ENCODE measurements around the gene MNX1. TPM values are rescaled to one million over a fixed set of nuclear protein-coding genes. Genes with fewer than 3 reads are reported as not detected.

MNX1 gene
- total and polyA plus RNA-seq, 2 of the 4 experiments (the other 2 are of a cell fraction) = not detected

GRCh38 chr7:157016352-157017041 lies 6.0 kb upstream of the MNX1 start:
- H3K9me1 ChIP-seq (ENCODE audit: insufficient read depth, low read length) = no peaks in the 10 kb centered on the region
- no peak overlapping the region for H3K4ac ChIP-seq (ENCODE audit: low read depth, low read length)
- H2BK5ac ChIP-seq (ENCODE audit: low read depth, low read length, poor library complexity, severe bottlenecking) = no peak overlapping the region
- no peak overlapping the region for H2BK20ac ChIP-seq (ENCODE audit: low read depth, low read length)
- ChIA-PET CTCF (no interaction called here), POLR2A (ENCODE audit: unreplicated experiment) (no interaction called here)
- H3K9ac ChIP-seq (ENCODE audit: low read depth, low read length) = no peak overlapping the region
- no peak overlapping the region for H4K5ac ChIP-seq (ENCODE audit: low read depth, low read length)
- H4K8ac ChIP-seq (ENCODE audit: low read depth in 2 of 2, low read length in 2 of 2) = no peak overlapping the region
- H4K91ac ChIP-seq (ENCODE audit: insufficient read depth, low read depth, low read length) = no peak overlapping the region
- H3K18ac ChIP-seq (ENCODE audit: low read depth, low read length) = no peak overlapping the region
- peaks cover 7% of the 10 kb centered on the region; the same call in 1 of the 2 replicates for H3K9me3 ChIP-seq (ENCODE audit: control insufficient read depth, insufficient read depth, low read length)
- H3K27ac ChIP-seq (ENCODE audit: insufficient read depth, low read length) = no peak overlapping the region
- no TSS peak for BruUV-seq (replicated peaks)
- WGBS, 2 experiments (ENCODE audit: extremely low coverage in 2 of 2, insufficient read length in 1 of 2) = 0% methylated on average over 4 of the region's 16 CpGs; no CpG with 5 or more reads in 1 of the 2 experiments
- dilution Hi-C loops (cut with HindIII; ENCODE audit: low sequenced_read_pairs, unreplicated experiment) (no loop called here), intact Hi-C loops (cut with micrococcal nuclease) (no loop called here), in situ Hi-C loops (cut with MboI; ENCODE audit: low sequenced_read_pairs) (no loop called here)
- H3K56ac ChIP-seq (ENCODE audit: extremely low read depth, insufficient read depth, low read length) = no peak overlapping the region
- no peak overlapping the region for H3K23ac ChIP-seq (ENCODE audit: low read depth, low read length)
- H3K36me3 ChIP-seq (ENCODE audit: control insufficient read depth, insufficient read depth, low read length) = no peaks in the 10 kb centered on the region
- no peak overlapping the region for H2AK5ac ChIP-seq (ENCODE audit: low read depth, low read length)
- no peaks in the 10 kb centered on the region for H3K4me1 ChIP-seq (ENCODE audit: control insufficient read depth, insufficient read depth, low read length)
- TF ChIP-seq MAFK (IDR thresholded peaks at IDR 0.05; ENCODE audit: low read depth, low read length) (no peak), MAZ (IDR thresholded peaks at IDR 0.05; ENCODE audit: borderline replicate concordance, low read depth, low read length) (no peak), CEBPB (IDR thresholded peaks at IDR 0.05; ENCODE audit: low read depth, low read length) (no peak), SMC3 (IDR thresholded peaks at IDR 0.05; ENCODE audit: low read depth, low read length) (no peak), RAD21 (IDR thresholded peaks at IDR 0.05; ENCODE audit: low read length) (no peak), FOS (IDR thresholded peaks at IDR 0.05; ENCODE audit: low read depth, low read length) (no peak)
- no peaks in the 10 kb centered on the region for H3K79me1 ChIP-seq (ENCODE audit: low read depth in 1 of 2, low read length in 2 of 2)
- H3K4me2 ChIP-seq (ENCODE audit: low read depth, low read length) = no peak overlapping the region
- ATAC-seq (ENCODE audit: low read depth) (no peak), DNase-seq (no peak)
- H2AK9ac ChIP-seq (replicated peaks; ENCODE audit: low read depth, low read length, poor library complexity) = no peak overlapping the region
- no peak overlapping the region for H2BK120ac ChIP-seq (ENCODE audit: low read depth, low read length)
- H2AFZ ChIP-seq (replicated peaks; ENCODE audit: low read length, poor library complexity) = no peak overlapping the region
- H3K27me3 ChIP-seq (ENCODE audit: control insufficient read depth, insufficient read depth, low read length) = peaks cover 98% of the 10 kb centered on the region
- H2BK15ac ChIP-seq (ENCODE audit: low read depth, low read length) = no peak overlapping the region
- no peak overlapping the region for H3K14ac ChIP-seq (replicated peaks; ENCODE audit: low read depth, low read length)
- H3K4me3 ChIP-seq (ENCODE audit: insufficient read depth, low read depth, low read length) = no peak overlapping the region
- no peaks in the 10 kb centered on the region for H4K20me1 ChIP-seq (ENCODE audit: insufficient read depth, low read length)

All from IMR-90 (cell line).